ENCODE results near the gene PFN2.

PFN2 gene

DNA sequence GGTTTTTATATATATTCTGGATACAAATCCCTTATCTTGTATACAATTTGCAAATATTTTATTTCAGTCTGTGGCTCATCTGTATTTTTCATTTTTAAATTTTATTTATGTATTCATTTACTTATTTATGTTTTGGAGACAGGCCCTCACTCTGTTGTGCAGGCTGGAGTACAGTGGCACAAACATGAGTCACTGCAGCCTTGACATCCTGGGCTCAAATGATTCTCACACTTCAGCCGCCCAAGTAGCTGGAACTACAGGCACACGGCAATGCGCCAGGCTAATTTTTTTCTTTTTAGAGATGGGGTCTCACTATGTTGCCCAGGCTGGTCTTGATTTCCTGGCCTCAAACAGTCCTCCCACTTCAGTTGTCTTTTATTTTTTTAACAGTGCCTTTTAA is 50.6 kb downstream of the PFN2 start:
- ChIA-PET POLR2A (interaction anchor here (1.0 kb wide), 1 partner anchor 27 kb away, joined by 3 read pairs; no protein-coding TSS in a partner anchor), CTCF (no interaction called here)
- H3K27ac ChIP-seq (ENCODE audit: insufficient read depth in 1 of 2, low read depth in 1 of 2, low read length in 2 of 2, poor library complexity in 1 of 2, severe bottlenecking in 2 of 2) = no peak overlapping the region
- H3K4me1 ChIP-seq (ENCODE audit: control extremely low read depth in 1 of 4, control insufficient read depth in 4 of 4, insufficient read depth in 4 of 4, low read length in 3 of 4) = no peaks in the 10 kb centered on the region
- H3K36me3 ChIP-seq (ENCODE audit: control insufficient read depth in 4 of 4, insufficient read depth in 4 of 4, low read length in 3 of 4) = peaks cover 4 to 25% (median 9%) of the 10 kb centered on the region in 4 experiments
- H3K4me3 ChIP-seq (ENCODE audit: control insufficient read depth in 1 of 7, extremely low read depth in 1 of 7, insufficient read depth in 4 of 7, low read depth in 2 of 7, low read length in 6 of 7) = no peak overlapping the region
- no peaks in the 10 kb centered on the region for H3K9me3 ChIP-seq (ENCODE audit: control extremely low read depth in 1 of 5, control insufficient read depth in 4 of 5, insufficient read depth in 2 of 5, low read depth in 1 of 5, low read length in 4 of 5)
- no peak for DNase-seq
- H3K27me3 ChIP-seq (replicated peaks in 2 of 5; ENCODE audit: control insufficient read depth in 4 of 5, insufficient read depth in 5 of 5, low read length in 4 of 5) = no peaks in the 10 kb centered on the region
- WGBS (ENCODE audit: insufficient coverage) = 96% methylated on average over 3 of the region's 3 CpGs

DNA sequence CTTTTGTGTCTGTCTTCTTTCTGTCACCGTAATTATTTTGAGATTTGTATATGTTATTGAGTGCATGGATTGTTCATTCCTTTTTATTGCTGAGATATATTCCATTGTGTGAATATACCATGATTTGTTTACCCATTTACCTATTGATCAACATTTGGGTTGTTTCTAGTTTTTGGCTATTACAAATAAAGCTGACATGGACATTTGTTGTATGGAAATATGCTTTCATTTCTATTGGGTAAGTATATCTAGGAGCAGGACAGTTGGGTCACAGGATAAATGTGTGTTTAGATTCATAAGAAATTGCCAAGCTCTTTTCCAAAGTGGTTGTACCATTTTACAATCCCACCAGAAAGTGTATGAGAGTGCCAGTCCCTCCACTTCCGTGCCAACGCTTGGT is 51.2 kb downstream of the PFN2 start:
- Histone ChIP-seq H3K4me3 (ENCODE audit: control insufficient read depth in 1 of 7, extremely low read depth in 1 of 7, insufficient read depth in 4 of 7, low read depth in 2 of 7, low read length in 6 of 7) (no peak overlapping the region), H3K36me3 (ENCODE audit: control insufficient read depth in 4 of 4, insufficient read depth in 4 of 4, low read length in 3 of 4) (peaks cover 4 to 20% (median 7%) of the 10 kb centered on the region in 4 experiments), H3K4me1 (ENCODE audit: control extremely low read depth in 1 of 4, control insufficient read depth in 4 of 4, insufficient read depth in 4 of 4, low read length in 3 of 4) (no peaks in the 10 kb centered on the region), H3K27me3 (replicated peaks in 2 of 5; ENCODE audit: control insufficient read depth in 4 of 5, insufficient read depth in 5 of 5, low read length in 4 of 5) (no peaks in the 10 kb centered on the region), H3K27ac (ENCODE audit: insufficient read depth in 1 of 2, low read depth in 1 of 2, low read length in 2 of 2, poor library complexity in 1 of 2, severe bottlenecking in 2 of 2) (no peak overlapping the region), H3K9me3 (ENCODE audit: control extremely low read depth in 1 of 5, control insufficient read depth in 4 of 5, insufficient read depth in 2 of 5, low read depth in 1 of 5, low read length in 4 of 5) (no peaks in the 10 kb centered on the region)
- no peak for DNase-seq
- ChIA-PET POLR2A (interaction anchor here (1.0 kb wide), 1 partner anchor 26 kb away, joined by 3 read pairs; no protein-coding TSS in a partner anchor), CTCF (no interaction called here)
- WGBS (ENCODE audit: insufficient coverage) = no CpG with 5 or more reads among the region's 3 CpGs

DNA sequence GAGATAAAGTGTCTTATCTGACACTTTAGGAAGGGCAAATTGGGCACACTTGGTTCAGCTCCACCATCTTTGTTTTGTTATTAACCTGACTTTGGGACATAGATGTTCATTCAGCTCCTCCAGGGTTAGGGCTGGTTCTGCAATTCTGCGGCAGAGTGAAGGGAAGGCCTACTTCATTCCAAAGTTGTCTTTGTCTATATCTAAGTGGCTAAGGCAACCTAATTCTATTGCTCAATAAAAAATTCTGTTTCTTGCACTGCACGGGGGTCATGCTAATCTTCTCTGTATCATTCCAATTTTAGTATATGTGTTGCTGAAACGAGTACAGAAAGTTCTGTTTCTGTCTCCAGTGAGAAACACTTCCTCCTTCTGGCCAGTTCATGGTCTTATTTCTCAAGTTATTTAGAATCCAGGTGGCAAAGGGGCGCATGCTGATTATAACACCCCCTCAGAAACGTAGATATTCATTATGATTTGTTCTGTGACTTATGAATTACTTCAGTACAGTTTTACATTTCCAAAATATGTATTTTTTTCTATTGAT is 53.5 kb downstream of the PFN2 start:
- Histone ChIP-seq H3K36me3 (ENCODE audit: control insufficient read depth in 4 of 4, insufficient read depth in 4 of 4, low read length in 3 of 4) (peaks cover 8 to 21% (median 9%) of the 10 kb centered on the region in 4 experiments), H3K27ac (ENCODE audit: insufficient read depth in 1 of 2, low read depth in 1 of 2, low read length in 2 of 2, poor library complexity in 1 of 2, severe bottlenecking in 2 of 2) (no peak overlapping the region), H3K27me3 (replicated peaks in 2 of 5; ENCODE audit: control insufficient read depth in 4 of 5, insufficient read depth in 5 of 5, low read length in 4 of 5) (no peaks in the 10 kb centered on the region), H3K4me1 (ENCODE audit: control extremely low read depth in 1 of 4, control insufficient read depth in 4 of 4, insufficient read depth in 4 of 4, low read length in 3 of 4) (no peaks in the 10 kb centered on the region), H3K4me3 (ENCODE audit: control insufficient read depth in 1 of 7, extremely low read depth in 1 of 7, insufficient read depth in 4 of 7, low read depth in 2 of 7, low read length in 6 of 7) (no peak overlapping the region), H3K9me3 (ENCODE audit: control extremely low read depth in 1 of 5, control insufficient read depth in 4 of 5, insufficient read depth in 2 of 5, low read depth in 1 of 5, low read length in 4 of 5) (peaks cover 0 to 1% (median 0%) of the 10 kb centered on the region in 5 experiments)
- CTCF ChIA-PET = no interaction called here
- POLR2A ChIA-PET = no interaction called here
- no peak for DNase-seq
- 100% methylated on average over 1 of the region's 5 CpGs for WGBS (ENCODE audit: insufficient coverage)
